Lower leg skin (tissue), 3 donors: ENCODE results near the gene ZRANB3.

Experiments used
- POLR2A ChIP-seq, 2 donors: fragments of 450-650 bp; IDR thresholded peaks; one replicate each; pipeline ENCODE4 v1.6.1; 2016 to 2017; ENCODE audit warnings: antibody characterized with exemption in 2 of 2, mild to moderate bottlenecking in 1 of 2, moderate library complexity in 1 of 2
- TF ChIP-seq, protein P1 (sequence below), 3 donors: fragments of 450-650 bp; IDR thresholded peaks; one replicate each; pipeline ENCODE4 v1.5.1; 2016; ENCODE audit warnings: antibody characterized with exemption in 3 of 3, mild to moderate bottlenecking in 3 of 3, moderate library complexity in 2 of 3

DNA sequence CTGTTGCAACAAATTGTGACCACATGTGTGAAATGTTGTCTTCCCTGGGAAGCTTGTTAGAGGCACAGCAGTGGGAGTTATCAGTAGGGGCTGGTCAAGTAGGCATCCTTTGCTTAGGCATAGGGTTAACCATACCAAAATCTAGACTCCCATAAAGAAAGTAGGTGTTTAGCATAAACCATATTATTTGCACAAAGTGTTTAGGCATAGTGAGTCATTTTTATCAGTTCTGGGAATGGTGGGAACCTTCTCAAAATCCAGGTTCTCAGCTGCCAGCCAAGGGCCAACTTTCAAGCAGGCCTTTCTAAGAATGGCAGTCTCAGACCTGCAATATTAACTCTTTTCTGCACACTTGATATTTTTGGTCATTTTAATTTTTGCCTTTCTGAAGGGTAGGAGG is 390.4 kb downstream of the ZRANB3 start:
- TF ChIP-seq, protein P1, sequence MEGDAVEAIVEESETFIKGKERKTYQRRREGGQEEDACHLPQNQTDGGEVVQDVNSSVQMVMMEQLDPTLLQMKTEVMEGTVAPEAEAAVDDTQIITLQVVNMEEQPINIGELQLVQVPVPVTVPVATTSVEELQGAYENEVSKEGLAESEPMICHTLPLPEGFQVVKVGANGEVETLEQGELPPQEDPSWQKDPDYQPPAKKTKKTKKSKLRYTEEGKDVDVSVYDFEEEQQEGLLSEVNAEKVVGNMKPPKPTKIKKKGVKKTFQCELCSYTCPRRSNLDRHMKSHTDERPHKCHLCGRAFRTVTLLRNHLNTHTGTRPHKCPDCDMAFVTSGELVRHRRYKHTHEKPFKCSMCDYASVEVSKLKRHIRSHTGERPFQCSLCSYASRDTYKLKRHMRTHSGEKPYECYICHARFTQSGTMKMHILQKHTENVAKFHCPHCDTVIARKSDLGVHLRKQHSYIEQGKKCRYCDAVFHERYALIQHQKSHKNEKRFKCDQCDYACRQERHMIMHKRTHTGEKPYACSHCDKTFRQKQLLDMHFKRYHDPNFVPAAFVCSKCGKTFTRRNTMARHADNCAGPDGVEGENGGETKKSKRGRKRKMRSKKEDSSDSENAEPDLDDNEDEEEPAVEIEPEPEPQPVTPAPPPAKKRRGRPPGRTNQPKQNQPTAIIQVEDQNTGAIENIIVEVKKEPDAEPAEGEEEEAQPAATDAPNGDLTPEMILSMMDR (IDR thresholded peaks at IDR 0.05) = no peak
- no peak for TF ChIP-seq POLR2A (IDR thresholded peaks at IDR 0.05)
